ENCODE results near the gene CMIP. TPM values are rescaled to one million over a fixed set of nuclear protein-coding genes. Genes with fewer than 3 reads are reported as not detected.

CMIP gene
- polyA plus RNA-seq, 1 donor from 2014 or later = 15.1 TPM

DNA sequence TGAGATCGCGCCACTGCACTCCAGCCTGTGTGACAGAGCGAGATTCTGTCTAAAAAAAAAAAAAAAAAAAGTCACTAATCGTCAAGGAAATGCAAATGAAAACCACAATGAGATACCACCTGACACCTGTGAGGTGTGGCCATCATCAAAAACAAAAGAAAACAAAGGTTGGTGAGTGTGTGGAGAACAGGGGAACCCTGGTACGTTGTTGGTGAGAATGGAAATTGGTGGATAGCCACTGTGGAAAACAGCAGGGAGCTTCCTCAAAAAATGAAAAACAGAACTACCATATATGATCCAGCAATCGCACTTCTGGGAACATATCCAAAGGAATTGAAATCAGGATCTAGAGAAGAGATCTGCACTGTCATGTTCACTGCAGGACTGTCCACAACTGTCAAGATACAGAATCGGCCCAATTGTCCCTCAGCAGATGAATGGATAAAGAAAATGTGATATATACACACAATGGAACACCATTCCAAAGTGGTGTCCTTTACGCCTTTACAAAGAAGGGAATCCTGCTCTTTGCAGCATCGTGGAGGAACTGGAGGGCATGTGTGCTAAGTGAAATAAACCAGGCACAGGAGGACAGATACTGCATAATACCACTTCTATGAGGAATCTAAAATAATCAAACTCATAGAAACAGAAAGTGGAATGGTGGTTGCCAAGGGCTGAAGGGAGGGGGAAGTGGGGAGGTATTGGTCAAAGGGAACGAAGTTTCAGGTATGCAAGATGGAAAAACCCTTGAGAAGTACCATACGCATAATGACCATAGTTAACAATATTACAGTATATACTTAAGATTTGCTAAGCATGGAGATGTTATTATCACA lies 271.0 kb downstream of the CMIP start:
- no peaks in the 10 kb centered on the region for H3F3A ChIP-seq (ENCODE audit: insufficient read depth, low read length, poor library complexity, severe bottlenecking)
- no peaks in the 10 kb centered on the region for H3K9me2 ChIP-seq (ENCODE audit: insufficient read depth, low read length)
- H3K27me3 ChIP-seq (ENCODE audit: insufficient read depth, low read depth, low read length) = no peaks in the 10 kb centered on the region
- H3K27ac ChIP-seq (ENCODE audit: low read length) = peak overlapping the region; percentile 80
- no peak overlapping the region for H3K4me3 ChIP-seq (ENCODE audit: low read length)
- no peak overlapping the region for H3K9ac ChIP-seq (ENCODE audit: low read length)
- no peaks in the 10 kb centered on the region for H3K9me3 ChIP-seq (ENCODE audit: low read length)
- no peaks in the 10 kb centered on the region for H3K79me2 ChIP-seq (replicated peaks; ENCODE audit: insufficient read depth, low read length)
- H2AFZ ChIP-seq (ENCODE audit: low read depth, low read length) = no peak overlapping the region
- no peaks in the 10 kb centered on the region for H4K20me1 ChIP-seq (ENCODE audit: insufficient read depth)
- TF ChIP-seq, protein P1, sequence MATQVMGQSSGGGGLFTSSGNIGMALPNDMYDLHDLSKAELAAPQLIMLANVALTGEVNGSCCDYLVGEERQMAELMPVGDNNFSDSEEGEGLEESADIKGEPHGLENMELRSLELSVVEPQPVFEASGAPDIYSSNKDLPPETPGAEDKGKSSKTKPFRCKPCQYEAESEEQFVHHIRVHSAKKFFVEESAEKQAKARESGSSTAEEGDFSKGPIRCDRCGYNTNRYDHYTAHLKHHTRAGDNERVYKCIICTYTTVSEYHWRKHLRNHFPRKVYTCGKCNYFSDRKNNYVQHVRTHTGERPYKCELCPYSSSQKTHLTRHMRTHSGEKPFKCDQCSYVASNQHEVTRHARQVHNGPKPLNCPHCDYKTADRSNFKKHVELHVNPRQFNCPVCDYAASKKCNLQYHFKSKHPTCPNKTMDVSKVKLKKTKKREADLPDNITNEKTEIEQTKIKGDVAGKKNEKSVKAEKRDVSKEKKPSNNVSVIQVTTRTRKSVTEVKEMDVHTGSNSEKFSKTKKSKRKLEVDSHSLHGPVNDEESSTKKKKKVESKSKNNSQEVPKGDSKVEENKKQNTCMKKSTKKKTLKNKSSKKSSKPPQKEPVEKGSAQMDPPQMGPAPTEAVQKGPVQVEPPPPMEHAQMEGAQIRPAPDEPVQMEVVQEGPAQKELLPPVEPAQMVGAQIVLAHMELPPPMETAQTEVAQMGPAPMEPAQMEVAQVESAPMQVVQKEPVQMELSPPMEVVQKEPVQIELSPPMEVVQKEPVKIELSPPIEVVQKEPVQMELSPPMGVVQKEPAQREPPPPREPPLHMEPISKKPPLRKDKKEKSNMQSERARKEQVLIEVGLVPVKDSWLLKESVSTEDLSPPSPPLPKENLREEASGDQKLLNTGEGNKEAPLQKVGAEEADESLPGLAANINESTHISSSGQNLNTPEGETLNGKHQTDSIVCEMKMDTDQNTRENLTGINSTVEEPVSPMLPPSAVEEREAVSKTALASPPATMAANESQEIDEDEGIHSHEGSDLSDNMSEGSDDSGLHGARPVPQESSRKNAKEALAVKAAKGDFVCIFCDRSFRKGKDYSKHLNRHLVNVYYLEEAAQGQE (IDR thresholded peaks at IDR 0.05; ENCODE audit: borderline replicate concordance) = no peak
- TF ChIP-seq EP300 (conservative IDR thresholded peaks at IDR 0.05; ENCODE audit: poor library complexity, severe bottlenecking) = no peak
- TF ChIP-seq MXI1 (conservative IDR thresholded peaks at IDR 0.05; ENCODE audit: poor library complexity, severe bottlenecking) = no peak
- no peak for TF ChIP-seq TAF1 (IDR thresholded peaks at IDR 0.05; ENCODE audit: low read depth)
- TF ChIP-seq POLR2AphosphoS5 (IDR thresholded peaks at IDR 0.05) = no peak
- no peaks in the 10 kb centered on the region for H3K36me3 ChIP-seq (ENCODE audit: insufficient read depth, low read length)
- no peak overlapping the region for H3K4me2 ChIP-seq (ENCODE audit: low read length)

DNA sequence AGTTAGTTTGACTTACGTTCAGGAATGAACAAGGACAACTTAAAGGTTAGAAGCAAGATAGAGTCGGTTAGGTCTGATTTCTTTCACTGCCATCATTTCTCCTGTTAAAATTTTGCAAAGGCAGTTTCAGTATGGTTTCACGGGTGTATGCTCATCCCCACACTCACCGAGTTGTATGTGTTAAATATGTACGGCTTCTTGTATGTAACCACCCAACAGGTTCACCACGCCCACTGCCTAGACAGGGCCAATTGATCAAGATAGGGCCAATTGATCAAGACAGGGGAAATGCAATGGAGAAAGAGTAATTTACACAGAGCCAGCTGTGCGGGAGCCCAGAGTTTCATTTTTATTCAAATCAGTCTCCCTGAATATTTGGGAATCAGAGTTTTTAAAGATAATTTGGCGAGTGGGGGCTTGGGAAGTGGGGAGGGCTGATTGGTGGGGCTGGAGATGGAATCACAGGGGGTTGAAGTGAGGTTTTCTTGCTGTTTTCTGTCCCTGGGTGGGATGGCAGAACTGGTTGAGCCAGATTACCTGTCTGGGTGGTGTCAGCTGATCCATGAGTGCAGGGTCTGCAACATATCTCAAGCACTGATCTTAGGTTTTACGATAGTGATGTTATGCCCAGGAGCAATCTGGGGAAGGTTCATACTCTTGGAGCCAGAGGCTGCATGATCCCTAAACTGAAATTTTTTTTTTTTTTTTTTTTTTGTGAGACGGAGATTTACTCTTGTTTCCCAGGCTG lies 272.0 kb downstream of the CMIP start:
- Histone ChIP-seq H3K27ac (ENCODE audit: low read length) (no peak overlapping the region), H3K27me3 (ENCODE audit: insufficient read depth, low read depth, low read length) (no peaks in the 10 kb centered on the region), H3K9ac (ENCODE audit: low read length) (no peak overlapping the region), H4K20me1 (ENCODE audit: insufficient read depth) (no peaks in the 10 kb centered on the region), H3K4me2 (ENCODE audit: low read length) (no peak overlapping the region), H2AFZ (ENCODE audit: low read depth, low read length) (no peak overlapping the region), H3K79me2 (replicated peaks; ENCODE audit: insufficient read depth, low read length) (no peaks in the 10 kb centered on the region), H3K4me3 (ENCODE audit: low read length) (no peak overlapping the region), H3K9me3 (ENCODE audit: low read length) (no peaks in the 10 kb centered on the region), H3F3A (ENCODE audit: insufficient read depth, low read length, poor library complexity, severe bottlenecking) (no peaks in the 10 kb centered on the region), H3K9me2 (ENCODE audit: insufficient read depth, low read length) (no peaks in the 10 kb centered on the region), H3K36me3 (ENCODE audit: insufficient read depth, low read length) (no peaks in the 10 kb centered on the region)
- TF ChIP-seq RAD21 (conservative IDR thresholded peaks at IDR 0.05) = no peak
- no peak for TF ChIP-seq EP300 (conservative IDR thresholded peaks at IDR 0.05; ENCODE audit: poor library complexity, severe bottlenecking)
- TF ChIP-seq, protein P1 (IDR thresholded peaks at IDR 0.05; ENCODE audit: borderline replicate concordance) = no peak
- no peak for TF ChIP-seq MXI1 (conservative IDR thresholded peaks at IDR 0.05; ENCODE audit: poor library complexity, severe bottlenecking)
- no peak for TF ChIP-seq EZH2 (IDR thresholded peaks at IDR 0.05; ENCODE audit: borderline replicate concordance, insufficient read depth, low read length, poor library complexity, severe bottlenecking)
- no peak for TF ChIP-seq TAF1 (IDR thresholded peaks at IDR 0.05; ENCODE audit: low read depth)
- TF ChIP-seq, protein P2, sequence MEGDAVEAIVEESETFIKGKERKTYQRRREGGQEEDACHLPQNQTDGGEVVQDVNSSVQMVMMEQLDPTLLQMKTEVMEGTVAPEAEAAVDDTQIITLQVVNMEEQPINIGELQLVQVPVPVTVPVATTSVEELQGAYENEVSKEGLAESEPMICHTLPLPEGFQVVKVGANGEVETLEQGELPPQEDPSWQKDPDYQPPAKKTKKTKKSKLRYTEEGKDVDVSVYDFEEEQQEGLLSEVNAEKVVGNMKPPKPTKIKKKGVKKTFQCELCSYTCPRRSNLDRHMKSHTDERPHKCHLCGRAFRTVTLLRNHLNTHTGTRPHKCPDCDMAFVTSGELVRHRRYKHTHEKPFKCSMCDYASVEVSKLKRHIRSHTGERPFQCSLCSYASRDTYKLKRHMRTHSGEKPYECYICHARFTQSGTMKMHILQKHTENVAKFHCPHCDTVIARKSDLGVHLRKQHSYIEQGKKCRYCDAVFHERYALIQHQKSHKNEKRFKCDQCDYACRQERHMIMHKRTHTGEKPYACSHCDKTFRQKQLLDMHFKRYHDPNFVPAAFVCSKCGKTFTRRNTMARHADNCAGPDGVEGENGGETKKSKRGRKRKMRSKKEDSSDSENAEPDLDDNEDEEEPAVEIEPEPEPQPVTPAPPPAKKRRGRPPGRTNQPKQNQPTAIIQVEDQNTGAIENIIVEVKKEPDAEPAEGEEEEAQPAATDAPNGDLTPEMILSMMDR (IDR thresholded peaks at IDR 0.05; ENCODE audit: poor library complexity, severe bottlenecking) = no peak
- TF ChIP-seq POLR2AphosphoS5 (IDR thresholded peaks at IDR 0.05) = no peak
- no peak for TF ChIP-seq SMC3 (conservative IDR thresholded peaks at IDR 0.05; ENCODE audit: poor library complexity)
